ENCODE measurements around the gene PHLDB2.

DNA sequence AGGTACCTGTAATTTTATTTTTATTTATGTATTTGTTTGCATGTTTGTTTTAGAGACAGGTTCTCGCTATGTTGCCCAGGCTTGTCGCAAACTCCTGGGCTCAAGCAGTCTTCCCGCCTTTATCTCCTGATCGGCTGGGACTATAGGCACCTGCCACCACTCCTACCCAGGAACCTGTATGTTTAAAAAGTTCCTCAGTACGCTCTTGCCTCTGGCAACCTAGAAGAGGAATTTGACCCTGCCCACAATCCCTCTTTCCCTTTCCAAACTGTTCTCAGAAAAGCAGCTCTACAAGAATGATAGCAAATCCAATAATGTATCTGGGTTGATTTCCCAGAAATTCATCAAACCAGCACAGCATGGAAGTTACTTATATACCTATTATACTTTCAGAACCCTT lies 20.9 kb upstream of the PHLDB2 start:
- TF ChIP-seq YY1 (IDR thresholded peaks at IDR 0.05; ENCODE audit: insufficient read depth, insufficient read length) = no peak
- TF ChIP-seq ZNF274 (IDR thresholded peaks at IDR 0.05; ENCODE audit: low read depth, low read length) = no peak
- TF ChIP-seq SUZ12 (IDR thresholded peaks at IDR 0.05; ENCODE audit: extremely low read depth, insufficient read depth, insufficient read length) = no peak
